CMK (cell line): ENCODE data around the gene PPP4C.
"Not testable (repeated sequence)": the region's sequence is repeated elsewhere in the genome, so short reads cannot be mapped to it uniquely, and the experiment has no call there.

ENCODE experiments used
- DNase-seq: peaks from one replicate; pipeline ENCODE4 v3.0.0-alpha.2; 2010; ENCODE audit warnings: low read depth

Gene PPP4C

GRCh38 chr16:30096862-30097563 lies 21.2 kb downstream of the PPP4C start:
- no peak for DNase-seq

- DNase-seq, result no peak
These were observed 28.3 kb downstream of the PPP4C start for GRCh38 chr16:30104090-30104489.

DNA sequence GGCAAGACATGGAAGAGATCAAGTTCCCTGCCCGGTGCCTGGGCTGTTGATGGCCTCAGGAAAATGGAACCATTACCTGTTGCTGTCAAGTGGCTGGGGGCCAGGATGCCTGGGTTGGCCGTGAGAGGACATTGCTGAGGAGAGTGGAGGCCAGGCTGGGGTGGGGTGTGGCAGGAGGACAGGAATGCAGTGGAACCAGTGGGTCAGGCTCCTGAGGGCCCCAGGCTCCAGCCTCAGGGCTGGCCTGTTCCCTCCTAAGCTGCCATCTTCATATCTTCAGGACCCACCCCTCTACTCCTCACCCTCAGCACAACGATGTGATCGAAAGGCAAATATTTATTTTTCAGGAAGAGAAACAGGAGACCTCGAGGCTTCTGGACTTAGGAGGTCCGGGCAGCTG lies 28.7 kb downstream of the PPP4C start:
- no peak for DNase-seq

DNA sequence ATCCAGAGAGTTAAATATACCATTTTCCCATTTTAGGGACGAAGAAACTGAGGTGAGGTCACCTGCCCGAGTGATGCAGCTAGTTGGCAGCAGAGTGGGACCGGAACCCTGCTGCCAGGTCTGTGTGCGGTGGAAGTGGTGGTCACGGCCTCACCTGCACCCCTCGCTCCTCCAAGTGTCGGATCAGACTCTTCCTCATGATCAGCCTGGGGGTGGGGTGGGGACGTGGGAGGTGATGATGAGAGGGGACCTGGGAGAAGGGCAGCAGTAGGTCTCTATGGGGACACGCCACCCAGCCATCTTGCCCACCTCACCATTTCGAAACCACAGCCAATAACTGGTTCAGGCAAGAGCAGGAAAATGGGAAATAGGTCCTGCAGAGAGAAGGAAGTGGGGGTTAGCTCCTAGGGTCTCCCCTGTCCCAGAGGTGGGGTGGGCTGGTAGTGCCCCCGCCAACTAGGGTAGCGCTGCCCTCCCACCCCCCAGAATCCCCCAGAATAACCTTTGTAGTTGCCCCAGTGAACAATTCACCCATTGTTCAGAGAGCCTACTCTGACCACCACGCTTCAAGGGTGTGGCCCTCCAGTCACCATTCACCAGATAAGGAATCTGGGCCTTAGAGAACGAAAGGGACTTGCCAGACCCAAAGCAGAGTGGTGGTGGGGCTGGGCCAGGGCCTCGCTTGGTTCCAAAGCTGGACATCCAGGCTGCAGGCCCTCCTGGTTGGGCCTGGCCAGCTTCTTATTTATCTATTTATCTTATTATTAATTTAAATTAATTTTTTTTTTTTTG lies 32.5 kb downstream of the PPP4C start:
- no peak for DNase-seq

DNA sequence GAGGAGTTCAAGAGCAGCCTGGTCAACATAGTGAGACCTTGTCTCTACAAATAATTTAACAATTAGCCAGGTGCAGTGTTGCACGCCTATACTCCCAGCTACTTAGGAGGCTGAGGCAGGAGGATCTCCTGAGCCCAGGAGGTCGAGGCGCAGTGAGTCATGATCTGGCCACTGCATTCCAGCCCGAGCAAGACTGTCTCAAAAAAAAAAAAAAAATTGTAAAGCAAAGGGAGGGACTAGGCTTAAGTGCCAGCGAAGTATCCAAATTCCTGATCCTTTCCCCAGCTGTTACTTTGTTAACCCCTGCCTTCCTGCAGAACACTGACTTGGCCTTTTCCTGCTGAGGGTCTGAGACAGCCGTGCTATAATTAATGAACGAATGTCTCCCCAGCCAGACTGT lies 34.9 kb downstream of the PPP4C start:
- no peak for DNase-seq

GRCh38 chr16:30112197-30113030 lies 36.6 kb downstream of the PPP4C start:
- DNase-seq, result no peak

- no peak for DNase-seq
These were observed 37.4 kb downstream of the PPP4C start, which contains the start of gene GDPD3 for GRCh38 chr16:30113031-30113710. Gene GDPD3 (minus strand): TSS chr16:30113537. CDS start chr16:30113478, 59 bp downstream.

- DNase-seq, result no peak
These were observed 38.0 kb downstream of the PPP4C start for GRCh38 chr16:30113711-30114333.

DNA sequence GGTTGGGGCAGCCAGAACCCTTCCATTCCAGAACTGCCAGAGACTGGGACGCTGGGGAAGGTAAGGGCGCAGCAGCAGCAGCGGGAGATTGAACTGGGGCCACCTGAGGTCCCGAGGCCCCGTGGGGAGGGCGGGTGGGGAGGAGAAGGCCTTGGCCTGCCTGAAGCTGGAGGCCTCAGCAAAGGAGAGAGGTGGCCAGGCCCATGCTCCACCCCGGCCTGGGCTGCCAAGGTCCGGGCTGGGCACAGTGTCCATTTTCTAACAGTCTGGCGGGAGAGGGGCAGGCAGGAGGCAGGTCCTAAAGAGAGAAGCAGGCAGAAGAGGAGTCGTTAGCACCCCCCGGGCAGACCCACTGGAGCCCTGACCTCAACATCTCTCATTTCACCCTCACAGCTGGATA lies 38.6 kb downstream of the PPP4C start:
- no peak for DNase-seq

- DNase-seq, result not testable (repeated sequence)
These were observed 39.0 kb downstream of the PPP4C start for GRCh38 chr16:30114833-30115232.

DNA sequence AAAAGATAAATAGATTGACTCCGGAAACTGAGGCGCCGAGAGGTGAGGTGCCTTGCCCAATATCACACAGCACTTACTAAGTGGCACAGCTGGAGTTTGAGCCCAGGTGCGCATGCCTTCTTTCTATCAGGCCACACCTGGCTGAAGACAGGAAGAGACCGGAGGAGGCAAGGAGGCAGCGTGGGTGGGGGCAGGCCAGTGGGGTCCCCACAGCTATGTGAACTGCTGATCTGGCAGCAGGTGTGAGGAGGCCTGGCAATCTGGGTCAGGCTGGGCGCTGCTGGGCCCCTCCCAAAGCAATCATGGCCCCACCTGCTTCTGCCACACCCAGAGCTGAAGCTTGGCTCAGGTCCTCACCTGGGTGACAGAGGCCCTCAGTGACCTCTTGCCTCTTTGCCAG lies 39.4 kb downstream of the PPP4C start:
- no peak for DNase-seq

DNA sequence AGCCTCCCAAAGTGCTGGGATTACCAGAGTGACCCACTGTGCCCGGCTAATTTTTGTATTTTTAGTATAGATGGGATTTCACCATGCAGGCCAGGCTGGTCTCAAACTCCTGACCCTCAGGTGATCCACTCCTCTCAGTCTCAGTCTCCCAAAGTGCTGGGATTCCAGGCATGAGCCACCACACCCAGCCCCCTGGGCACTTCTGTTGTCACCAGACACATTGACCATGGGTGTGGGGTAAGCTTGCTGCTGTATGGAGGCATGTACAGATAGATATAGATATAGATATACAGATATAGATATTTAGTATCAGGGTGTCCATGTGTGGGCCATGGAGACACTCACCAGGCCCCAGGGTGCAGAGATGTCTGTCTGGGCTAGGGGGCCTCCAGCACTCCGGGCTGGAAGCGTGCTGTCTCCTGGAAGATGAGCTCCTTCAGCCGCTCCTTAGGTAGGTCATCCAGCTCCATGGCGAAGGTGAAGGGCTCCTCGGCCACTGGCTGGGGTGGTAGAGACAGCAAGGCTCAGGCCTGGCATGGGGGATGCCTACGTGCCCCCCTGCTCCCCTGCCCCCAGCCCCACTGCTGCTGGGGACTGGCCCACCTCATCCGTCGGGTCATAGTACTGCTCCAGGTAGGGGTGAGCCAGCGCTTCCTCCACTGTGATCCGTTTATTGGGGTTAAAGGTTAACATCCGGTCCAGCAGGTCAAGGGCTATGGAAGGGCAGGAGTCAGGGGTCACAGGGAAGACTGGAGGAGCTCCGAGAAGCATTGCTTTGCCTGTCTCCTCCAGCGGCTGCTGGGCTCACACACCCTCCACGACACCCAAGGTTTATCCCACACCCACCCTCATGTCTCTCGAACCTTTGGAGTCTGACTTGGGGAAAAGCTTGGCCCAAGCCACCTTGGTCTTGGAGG lies 40.8 kb downstream of the PPP4C start:
- no peak for DNase-seq

- DNase-seq, result no peak
These were observed 42.0 kb downstream of the PPP4C start for GRCh38 chr16:30117768-30118167.

- no peak for DNase-seq
These were observed 43.6 kb downstream of the PPP4C start for GRCh38 chr16:30119428-30119827.

GRCh38 chr16:30120340-30121105 lies 44.7 kb downstream of the PPP4C start:
- DNase-seq, result no peak

- no peak for DNase-seq
These were observed 46.2 kb downstream of the PPP4C start for GRCh38 chr16:30121741-30122571.

- no peak for DNase-seq
These were observed 46.9 kb downstream of the PPP4C start for GRCh38 chr16:30122604-30123160.

DNA sequence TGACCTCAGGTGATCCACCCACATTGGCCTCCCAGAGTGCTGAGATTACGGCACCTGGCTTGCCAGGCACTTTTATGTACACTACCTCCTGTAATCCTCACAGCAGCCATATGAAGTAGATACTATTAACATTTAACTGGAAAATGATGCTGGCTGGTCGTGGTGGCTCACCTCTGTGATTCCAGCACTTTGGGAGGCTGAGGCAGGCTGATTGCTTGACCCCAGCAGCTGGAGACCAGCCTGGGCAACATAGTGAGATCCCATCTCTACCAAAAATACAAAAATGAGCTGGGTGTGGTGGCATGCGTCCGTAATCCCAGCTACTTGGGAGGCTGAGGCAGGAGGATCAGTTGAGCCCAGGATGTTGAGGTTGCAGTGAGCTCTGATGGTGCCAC lies 49.2 kb downstream of the PPP4C start:
- no peak for DNase-seq
